ENCODE data around the gene DUSP9.
"Not testable (repeated sequence)": the region's sequence is repeated elsewhere in the genome, so short reads cannot be mapped to it uniquely, and the experiment has no call there.

Gene DUSP9

DNA sequence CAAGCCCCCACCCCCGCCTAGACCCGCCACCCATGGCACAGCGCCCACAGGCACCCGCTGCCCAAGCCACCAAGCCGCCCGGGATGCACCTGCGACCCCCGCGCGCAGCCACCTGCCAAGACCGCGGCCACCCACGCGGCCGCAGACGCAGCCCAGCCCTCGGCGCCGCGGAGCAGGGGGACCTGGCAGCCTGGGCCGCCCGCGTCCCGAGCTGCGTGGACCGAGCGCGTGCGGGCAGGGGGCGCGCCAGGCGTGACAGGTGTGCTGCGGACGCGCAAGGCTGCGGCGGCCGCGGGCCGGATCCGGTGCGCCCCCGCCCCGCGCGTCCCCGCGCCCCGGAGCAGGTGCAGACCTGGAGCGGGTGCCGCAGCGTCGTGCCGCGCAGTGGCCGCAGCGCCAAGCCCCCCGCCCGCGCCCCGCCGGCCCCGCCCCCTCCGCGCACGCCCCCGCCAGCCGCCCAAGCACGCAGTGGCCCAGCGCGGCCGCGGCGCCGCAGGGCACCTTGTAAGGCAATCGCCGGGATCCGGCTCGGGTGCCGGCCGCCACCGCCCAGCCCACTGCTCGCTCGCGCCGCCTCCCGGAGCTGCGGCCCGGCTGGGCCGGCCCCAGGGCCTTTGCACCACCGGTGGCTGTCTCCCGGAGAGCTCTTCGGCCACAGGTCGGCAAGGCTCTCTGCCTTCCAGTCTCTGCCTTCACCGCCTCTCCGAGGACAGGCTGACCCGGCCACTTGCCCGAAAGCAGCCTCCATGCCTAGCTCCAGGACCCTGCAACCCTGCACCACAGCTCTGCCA, 26.6 kb downstream of the DUSP9 start, which contains the start of gene PNCK:
PNCK (minus strand) TSS at position 386 of the 791 bp plus-strand sequence. CDS start 737 bp downstream, outside the sequence.
- no peak for DNase-seq

GRCh38 chrX:153674219-153674851, 27.3 kb downstream of the DUSP9 start:
- no peak for DNase-seq

DNA sequence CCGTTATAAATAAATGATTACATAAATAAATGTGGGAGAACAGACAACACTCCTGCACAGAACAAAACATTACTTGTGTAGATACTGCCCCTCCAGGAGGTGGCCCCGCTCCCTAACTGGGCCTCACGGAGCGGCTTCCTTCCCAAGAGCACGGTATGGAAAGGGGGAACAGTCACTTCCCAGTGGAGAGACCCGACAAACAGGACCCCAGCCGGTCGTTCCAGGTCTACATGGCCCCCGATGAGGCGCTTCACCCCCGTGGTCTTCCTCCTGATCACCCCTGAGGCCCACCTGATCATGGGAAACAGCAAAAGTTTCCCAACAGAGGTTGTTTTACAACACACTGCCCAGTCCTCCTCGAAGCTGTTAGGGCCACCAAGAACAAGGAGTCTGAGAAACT, 34.2 kb downstream of the DUSP9 start:
- no peak for DNase-seq

- not testable (repeated sequence) for DNase-seq
Measured at GRCh38 chrX:153683486-153683885, 36.5 kb downstream of the DUSP9 start.

GRCh38 chrX:153684467-153685155, 37.6 kb downstream of the DUSP9 start:
- DNase-seq: no peak

- no peak for DNase-seq
Measured at GRCh38 chrX:153685156-153685536, 38.1 kb downstream of the DUSP9 start.

DNA sequence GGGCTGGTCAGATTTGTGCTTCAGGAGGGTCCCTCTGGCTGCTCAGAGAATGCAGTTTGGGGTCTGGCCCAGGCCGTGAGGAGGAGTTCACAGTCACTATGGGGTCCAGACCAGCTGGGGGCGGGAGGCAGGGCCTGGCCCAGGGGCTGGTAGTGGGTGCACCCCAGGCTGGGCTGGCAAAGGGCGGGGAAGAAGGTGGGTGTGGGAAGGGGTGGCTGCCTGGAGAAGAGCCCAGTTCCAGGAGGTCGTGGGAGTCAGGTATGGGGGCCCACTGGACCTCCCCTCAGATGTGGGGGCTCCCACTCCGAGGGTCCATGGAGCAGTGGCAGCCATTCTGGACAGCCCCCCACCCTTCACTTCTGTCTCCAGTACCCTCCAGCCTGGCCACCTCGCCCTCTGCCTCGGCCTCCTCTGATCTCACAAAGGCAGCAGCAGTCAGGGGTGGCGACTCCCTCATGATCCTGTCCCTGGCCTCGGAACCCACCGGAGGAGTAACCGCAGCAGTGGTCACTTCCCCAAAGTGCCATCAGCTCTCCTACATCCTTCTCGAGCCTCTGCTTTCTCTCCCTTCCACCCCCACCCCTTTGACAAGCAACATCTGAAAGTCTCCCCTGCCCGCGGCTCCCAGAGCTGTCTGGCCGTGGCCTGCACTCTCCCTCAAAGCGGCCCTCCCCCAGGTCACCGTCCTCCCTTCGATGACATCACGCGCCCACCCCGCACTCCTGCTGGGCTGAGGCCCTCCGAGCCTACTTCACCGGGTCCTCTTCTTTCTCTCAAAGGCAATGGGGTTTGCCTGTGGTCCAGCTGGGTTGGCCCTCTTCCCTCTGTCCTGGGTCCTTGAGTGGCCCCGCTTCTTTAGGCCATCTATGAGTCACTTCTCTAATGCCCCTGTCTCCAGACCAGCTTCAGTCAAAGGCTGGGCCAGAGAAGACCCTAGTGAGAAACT, 39.0 kb downstream of the DUSP9 start:
- DNase-seq: no peak

- DNase-seq: no peak
Measured at GRCh38 chrX:153686711-153687110, 39.7 kb downstream of the DUSP9 start.

- peak; percentile 36 for DNase-seq
Measured at GRCh38 chrX:153687121-153688039, 40.4 kb downstream of the DUSP9 start, which contains the start of gene SLC6A8. Gene SLC6A8 (plus strand): TSS chrX:153687926. CDS start chrX:153688575, 649 bp downstream.

DNA sequence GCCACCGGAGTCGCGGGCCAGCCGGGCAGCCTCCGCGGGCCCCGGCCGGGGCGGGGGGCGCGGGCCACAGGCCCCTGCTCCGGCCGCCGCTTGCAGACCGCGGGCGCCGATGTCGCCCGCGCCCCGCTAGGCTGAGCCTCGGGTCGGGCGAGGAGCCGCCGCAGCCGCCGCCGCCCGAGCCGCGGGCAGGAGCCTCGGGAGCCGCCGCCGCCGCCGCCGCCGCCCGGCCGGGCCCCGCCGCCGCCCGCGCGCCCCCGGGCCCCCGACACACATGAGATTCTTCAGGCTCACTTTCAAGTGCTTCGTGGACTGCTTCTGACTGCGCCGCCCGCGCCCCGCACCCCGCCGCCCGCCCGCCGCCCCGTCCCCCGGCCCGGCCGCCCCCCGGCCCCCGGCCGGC, 41.1 kb downstream of the DUSP9 start:
- no peak for DNase-seq

DNA sequence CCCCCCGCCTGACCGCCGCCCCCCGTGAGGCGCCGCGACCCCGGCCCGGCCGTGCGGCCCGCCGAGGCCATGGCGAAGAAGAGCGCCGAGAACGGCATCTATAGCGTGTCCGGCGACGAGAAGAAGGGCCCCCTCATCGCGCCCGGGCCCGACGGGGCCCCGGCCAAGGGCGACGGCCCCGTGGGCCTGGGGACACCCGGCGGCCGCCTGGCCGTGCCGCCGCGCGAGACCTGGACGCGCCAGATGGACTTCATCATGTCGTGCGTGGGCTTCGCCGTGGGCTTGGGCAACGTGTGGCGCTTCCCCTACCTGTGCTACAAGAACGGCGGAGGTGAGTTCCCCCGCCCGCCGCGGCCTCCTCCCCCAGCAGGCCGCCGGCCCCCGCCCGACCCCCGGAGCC, 41.5 kb downstream of the DUSP9 start:
- no peak for DNase-seq

DNA sequence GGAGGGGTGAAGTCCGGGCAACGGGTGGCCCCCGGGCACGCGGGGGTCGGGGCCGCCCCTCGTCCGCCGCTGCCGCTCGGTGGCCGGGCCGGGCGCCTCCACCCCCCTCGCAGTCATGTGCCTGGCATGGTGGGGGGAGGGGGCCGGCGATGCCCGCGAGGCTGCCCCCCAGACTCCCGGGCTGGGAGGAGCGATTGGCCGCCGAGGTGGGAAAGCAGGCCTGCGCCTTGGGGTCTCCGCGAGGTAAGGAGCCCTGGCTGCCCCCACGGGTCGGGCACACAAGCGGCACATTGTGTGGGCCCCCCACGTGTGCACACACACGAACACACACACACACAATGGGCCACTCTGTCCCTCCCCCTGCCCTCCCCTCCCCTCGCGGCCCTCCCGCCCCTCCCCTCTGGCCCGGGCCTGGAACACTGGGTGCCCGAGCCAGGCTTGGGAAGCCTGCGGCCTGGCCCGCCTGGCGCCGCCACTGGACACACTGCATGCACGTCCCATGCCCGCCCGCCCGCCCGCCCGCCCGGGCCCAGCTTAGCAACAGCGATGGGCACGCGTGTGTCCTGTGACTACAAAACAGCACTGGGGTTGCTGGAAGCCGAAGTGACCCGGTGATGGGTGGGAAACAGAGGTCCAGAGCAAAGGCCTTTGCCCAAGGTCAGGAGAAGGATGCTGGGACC, 42.0 kb downstream of the DUSP9 start:
- no peak for DNase-seq

- no peak for DNase-seq
Measured at GRCh38 chrX:153689654-153690465, 42.9 kb downstream of the DUSP9 start.

DNA sequence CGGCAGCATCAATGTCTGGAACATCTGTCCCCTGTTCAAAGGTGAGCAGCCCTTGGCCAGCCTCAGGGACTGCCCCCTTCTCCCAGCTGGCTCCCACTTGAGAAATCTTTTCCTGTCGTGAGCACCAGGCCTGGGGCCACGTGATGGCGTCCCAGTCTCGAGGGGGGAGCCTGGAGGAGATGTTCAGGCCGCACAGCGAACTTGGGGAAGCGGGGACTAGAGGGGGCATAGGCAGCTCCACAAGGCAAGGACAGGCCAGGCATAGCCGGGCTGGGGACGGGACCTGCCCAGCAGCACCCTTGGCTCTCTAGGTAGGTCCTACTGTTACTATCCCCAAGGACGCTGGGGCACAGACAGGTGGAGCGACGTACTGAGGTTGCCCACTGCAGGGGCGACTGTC, 43.5 kb downstream of the DUSP9 start:
- DNase-seq: no peak

GRCh38 chrX:153691032-153691827, 44.2 kb downstream of the DUSP9 start:
- not testable (repeated sequence) for DNase-seq

DNA sequence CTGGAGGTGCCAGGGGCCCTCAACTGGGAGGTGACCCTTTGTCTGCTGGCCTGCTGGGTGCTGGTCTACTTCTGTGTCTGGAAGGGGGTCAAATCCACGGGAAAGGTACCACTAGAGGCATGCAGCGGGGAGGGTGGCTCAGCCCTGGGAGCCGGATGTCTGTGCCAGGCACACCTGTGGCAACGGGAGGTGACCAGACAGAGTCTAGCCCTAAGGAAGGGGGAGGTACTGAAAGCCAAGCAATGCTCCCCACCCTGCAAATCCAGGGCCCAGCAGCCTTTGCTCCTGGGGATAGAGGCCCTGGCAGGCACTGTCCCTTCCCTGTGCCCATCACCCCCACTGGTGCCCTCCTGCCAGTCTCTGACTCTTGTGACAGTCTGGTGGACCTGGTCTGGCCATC, 45.0 kb downstream of the DUSP9 start:
- no peak for DNase-seq

GRCh38 chrX:153692611-153693156, 45.7 kb downstream of the DUSP9 start:
- no peak for DNase-seq

- no peak for DNase-seq
Measured at GRCh38 chrX:153693216-153694086, 46.4 kb downstream of the DUSP9 start.

Data from stimulated activated CD4-positive, alpha-beta T cell treated with anti-CD3 and anti-CD28 coated beads, Interleukin-12 subunit alpha, Interleukin-12 subunit beta, amount 100 ng/mL, for 4 hours (primary cell).